Measurements from ENCODE around the gene VKORC1L1.

DNA sequence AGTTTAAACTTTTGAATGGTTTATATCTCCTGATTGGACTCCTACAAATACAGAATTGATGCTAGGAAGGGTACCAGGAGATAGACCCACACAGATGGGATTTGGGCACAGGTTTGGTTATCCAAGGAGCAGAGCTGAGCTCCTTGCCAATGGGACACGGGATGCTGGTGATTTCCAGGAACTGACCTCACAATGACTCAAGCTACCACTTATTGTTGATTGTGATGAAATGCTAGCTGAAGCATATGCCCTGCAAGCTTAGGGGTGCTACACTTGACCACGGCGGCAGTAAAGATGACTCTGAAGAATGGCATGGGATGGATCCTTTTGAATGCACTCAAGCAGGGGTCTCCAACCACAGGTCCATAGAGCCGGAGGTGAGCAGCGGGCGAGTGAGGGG is 45.5 kb upstream of the VKORC1L1 start:
- TF ChIP-seq, protein P1, sequence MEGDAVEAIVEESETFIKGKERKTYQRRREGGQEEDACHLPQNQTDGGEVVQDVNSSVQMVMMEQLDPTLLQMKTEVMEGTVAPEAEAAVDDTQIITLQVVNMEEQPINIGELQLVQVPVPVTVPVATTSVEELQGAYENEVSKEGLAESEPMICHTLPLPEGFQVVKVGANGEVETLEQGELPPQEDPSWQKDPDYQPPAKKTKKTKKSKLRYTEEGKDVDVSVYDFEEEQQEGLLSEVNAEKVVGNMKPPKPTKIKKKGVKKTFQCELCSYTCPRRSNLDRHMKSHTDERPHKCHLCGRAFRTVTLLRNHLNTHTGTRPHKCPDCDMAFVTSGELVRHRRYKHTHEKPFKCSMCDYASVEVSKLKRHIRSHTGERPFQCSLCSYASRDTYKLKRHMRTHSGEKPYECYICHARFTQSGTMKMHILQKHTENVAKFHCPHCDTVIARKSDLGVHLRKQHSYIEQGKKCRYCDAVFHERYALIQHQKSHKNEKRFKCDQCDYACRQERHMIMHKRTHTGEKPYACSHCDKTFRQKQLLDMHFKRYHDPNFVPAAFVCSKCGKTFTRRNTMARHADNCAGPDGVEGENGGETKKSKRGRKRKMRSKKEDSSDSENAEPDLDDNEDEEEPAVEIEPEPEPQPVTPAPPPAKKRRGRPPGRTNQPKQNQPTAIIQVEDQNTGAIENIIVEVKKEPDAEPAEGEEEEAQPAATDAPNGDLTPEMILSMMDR (conservative IDR thresholded peaks at IDR 0.05), result no peak
- no peak for TF ChIP-seq ZFX (IDR thresholded peaks at IDR 0.05)
